Sigmoid colon (tissue), 4 donors: Measurements from ENCODE around the gene DLK2.

Experiments
- EP300 ChIP-seq, 4 donors: sonication (generic); formaldehyde crosslinking; IDR thresholded peaks; one replicate each; pipeline ENCODE4 v1.6.1; 2017; ENCODE audit warnings: antibody characterized with exemption in 4 of 4
- POLR2A ChIP-seq, 2 donors: fragments of 450-650 bp; IDR thresholded peaks; one replicate each; pipeline ENCODE4 v1.6.1; 2016; ENCODE audit warnings: antibody characterized with exemption in 2 of 2, mild to moderate bottlenecking in 2 of 2, moderate library complexity in 2 of 2
- POLR2AphosphoS5 ChIP-seq, 4 donors: sonication (generic); formaldehyde crosslinking; IDR thresholded peaks; one replicate each; pipeline ENCODE4 v1.6.1; 2017; ENCODE audit warnings: antibody characterized with exemption in 4 of 4
- TF ChIP-seq, protein P1 (sequence below), 4 experiments: fragments of 450-650 bp in 3 of 4; fragments of 200-600 bp in 1 of 4; IDR thresholded peaks; one replicate each; pipeline ENCODE4 v1.5.1; 2016 to 2019; ENCODE audit warnings: antibody characterized with exemption in 4 of 4, mild to moderate bottlenecking in 3 of 4, moderate library complexity in 2 of 4

DNA sequence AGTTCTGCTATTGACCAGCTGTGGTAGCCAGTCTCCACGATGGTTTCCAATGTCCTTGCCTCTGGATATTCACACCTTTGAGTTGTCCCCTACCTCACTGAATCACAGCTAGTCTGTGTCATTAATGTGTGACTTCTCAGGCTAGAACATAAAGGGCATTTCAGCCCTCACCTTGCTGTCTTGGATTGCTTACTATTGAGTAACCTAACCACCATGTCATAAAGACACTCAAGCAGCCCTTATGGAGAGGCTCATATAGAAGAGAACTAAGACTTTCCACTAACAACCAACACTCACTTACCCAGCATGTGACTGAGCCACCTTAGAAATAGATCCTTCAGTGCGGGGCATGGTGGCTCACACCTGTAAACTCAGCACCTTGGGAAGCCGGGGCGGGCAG, 47.1 kb downstream of the DLK2 start:
- TF ChIP-seq EP300 (IDR thresholded peaks at IDR 0.05) (no peak), POLR2A (IDR thresholded peaks at IDR 0.05) (no peak), POLR2AphosphoS5 (IDR thresholded peaks at IDR 0.05) (no peak)
- TF ChIP-seq, protein P1, sequence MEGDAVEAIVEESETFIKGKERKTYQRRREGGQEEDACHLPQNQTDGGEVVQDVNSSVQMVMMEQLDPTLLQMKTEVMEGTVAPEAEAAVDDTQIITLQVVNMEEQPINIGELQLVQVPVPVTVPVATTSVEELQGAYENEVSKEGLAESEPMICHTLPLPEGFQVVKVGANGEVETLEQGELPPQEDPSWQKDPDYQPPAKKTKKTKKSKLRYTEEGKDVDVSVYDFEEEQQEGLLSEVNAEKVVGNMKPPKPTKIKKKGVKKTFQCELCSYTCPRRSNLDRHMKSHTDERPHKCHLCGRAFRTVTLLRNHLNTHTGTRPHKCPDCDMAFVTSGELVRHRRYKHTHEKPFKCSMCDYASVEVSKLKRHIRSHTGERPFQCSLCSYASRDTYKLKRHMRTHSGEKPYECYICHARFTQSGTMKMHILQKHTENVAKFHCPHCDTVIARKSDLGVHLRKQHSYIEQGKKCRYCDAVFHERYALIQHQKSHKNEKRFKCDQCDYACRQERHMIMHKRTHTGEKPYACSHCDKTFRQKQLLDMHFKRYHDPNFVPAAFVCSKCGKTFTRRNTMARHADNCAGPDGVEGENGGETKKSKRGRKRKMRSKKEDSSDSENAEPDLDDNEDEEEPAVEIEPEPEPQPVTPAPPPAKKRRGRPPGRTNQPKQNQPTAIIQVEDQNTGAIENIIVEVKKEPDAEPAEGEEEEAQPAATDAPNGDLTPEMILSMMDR (IDR thresholded peaks at IDR 0.05): no peak
